Measurements from ENCODE around the gene AGPAT4. TPM values are rescaled to one million over a fixed set of nuclear protein-coding genes. Genes with fewer than 3 reads are reported as not detected.
A peak's percentile ranks its signal among the peaks of the same experiment; 100 is the strongest.

AGPAT4 gene
- total and polyA plus RNA-seq, 2 of the 13 experiments (the other 11 are each of a cell fraction or from before 2014, with no cell fraction given): 0.07 to 0.13 TPM

GRCh38 chr6:161152527-161152862, 121.4 kb downstream of the AGPAT4 start:
- Histone ChIP-seq H3K36me3 (replicated peaks in 1 of 2; ENCODE audit: control insufficient read depth in 1 of 2, insufficient read depth in 2 of 2, low read length in 2 of 2) (no peaks in the 10 kb centered on the region), H3K9ac (ENCODE audit: insufficient read depth, low read depth, low read length) (no peak overlapping the region), H3K79me2 (ENCODE audit: insufficient read depth, low read length) (no peaks in the 10 kb centered on the region), H3K27me3 (ENCODE audit: control insufficient read depth in 1 of 2, insufficient read depth in 2 of 2, low read length in 2 of 2) (peaks cover 2 to 31% of the 10 kb centered on the region in 2 experiments; a peak in 4 of 5 replicates), H3K27ac (ENCODE audit: extremely low read length, insufficient read depth, low read length) (no peak overlapping the region), H3K4me2 (ENCODE audit: low read depth, low read length) (no peak overlapping the region), H2AFZ (ENCODE audit: low read length) (no peak overlapping the region), H3K4me3 (replicated peaks in 1 of 3; ENCODE audit: insufficient read depth in 1 of 3, low read depth in 2 of 3, low read length in 3 of 3) (no peak overlapping the region), H4K20me1 (ENCODE audit: insufficient read depth, low read length) (no peaks in the 10 kb centered on the region), H3K4me1 (ENCODE audit: insufficient read depth, low read length) (no peaks in the 10 kb centered on the region), H3K9me3 (ENCODE audit: low read length) (no peaks in the 10 kb centered on the region)
- TF ChIP-seq ZNF235 (CRISPR knock-in tag; IDR thresholded peaks at IDR 0.05; ENCODE audit: borderline replicate concordance) (no peak), THAP7 (CRISPR knock-in tag; IDR thresholded peaks at IDR 0.05) (no peak), FIP1L1 (IDR thresholded peaks at IDR 0.05; ENCODE audit: borderline replicate concordance, insufficient read depth, low read depth, low read length) (no peak), ZNF569 (CRISPR knock-in tag; IDR thresholded peaks at IDR 0.05; ENCODE audit: borderline replicate concordance) (no peak), TBP (CRISPR knock-in tag; IDR thresholded peaks at IDR 0.05) (no peak), SALL2 (CRISPR knock-in tag; IDR thresholded peaks at IDR 0.05) (no peak), ZNF7 (CRISPR knock-in tag; IDR thresholded peaks at IDR 0.05) (no peak), FOXC1 (CRISPR knock-in tag; IDR thresholded peaks at IDR 0.05; ENCODE audit: borderline replicate concordance) (no peak), STAG1 (CRISPR knock-in tag; IDR thresholded peaks at IDR 0.05) (no peak), ZNF850 (CRISPR knock-in tag; conservative IDR thresholded peaks at IDR 0.05) (no peak), SRSF1 (optimal IDR thresholded peaks at IDR 0.05; ENCODE audit: low read depth, low read length) (no peak), REXO4 (CRISPR knock-in tag; IDR thresholded peaks at IDR 0.05; ENCODE audit: borderline replicate concordance) (no peak), ZBTB10 (CRISPR knock-in tag; IDR thresholded peaks at IDR 0.05; ENCODE audit: borderline replicate concordance) (no peak), ZFP1 (CRISPR knock-in tag; IDR thresholded peaks at IDR 0.05) (no peak)
- no peak for DNase-seq (ENCODE audit: low spot score)
- 18% methylated on average over 9 of the region's 9 CpGs for WGBS (ENCODE audit: low lambda C conversion rate)
- no peak for FAIRE-seq
- in situ Hi-C loops (cut with HindIII; ENCODE audit: extremely low pct_ligation_motif_present, low pct_unique_long_range_greater_than_20kb) (no loop called here), intact Hi-C loops (cut with micrococcal nuclease; ENCODE audit: unreplicated experiment) (no loop called here)
- ATAC-seq: peak; percentile 29
- CTCF ChIA-PET (ENCODE audit: low intra/inter-chr PET ratio, low total read pairs): interaction anchor here (1.5 kb wide), 1 partner anchor 218 kb away, joined by 6 read pairs; no protein-coding TSS in a partner anchor
- no TSS peak for BruUV-seq (replicated peaks)
- POLR2A ChIA-PET: no interaction called here

All from HepG2 (cell line).